ENCODE data around the gene STK38L.

GRCh38 chr12:27229367-27229766 lies 14.7 kb upstream of the STK38L start:
- TF ChIP-seq POLR2A (IDR thresholded peaks at IDR 0.05) (no peak), CTCF (IDR thresholded peaks at IDR 0.05) (no peak)
